Progenitor cell of endocrine pancreas (in vitro differentiated cells): ENCODE measurements around the gene TMEM150B. TPM values are rescaled to one million over a fixed set of nuclear protein-coding genes. Genes with fewer than 3 reads are reported as not detected.

ENCODE experiments used
- DNase-seq: peaks from one replicate; pipeline ENCODE4 v3.0.0; 2021; ENCODE audit warnings: low spot score; ENCODE audit not compliant: unreplicated experiment
- H3K27ac Mint-ChIP-seq: 2 replicates; pipeline ENCODE4 v1.8.0; 2021; ENCODE audit warnings: mild to moderate bottlenecking, moderate library complexity, mixed read lengths
- H3K27me3 Mint-ChIP-seq: 2 replicates; pipeline ENCODE4 v1.8.0; 2021; ENCODE audit warnings: mixed read lengths
- H3K36me3 Mint-ChIP-seq: 2 replicates; pipeline ENCODE4 v1.8.0; 2022; ENCODE audit warnings: mixed read lengths; ENCODE audit not compliant: insufficient read depth
- H3K4me1 Mint-ChIP-seq: 2 replicates; pipeline ENCODE4 v1.8.0; 2021; ENCODE audit warnings: low read depth, mixed read lengths
- H3K4me3 Mint-ChIP-seq: 2 replicates; pipeline ENCODE4 v1.8.0; 2021; ENCODE audit warnings: low read depth, mild to moderate bottlenecking, moderate library complexity, mixed read lengths
- H3K9me3 Mint-ChIP-seq: 2 replicates; pipeline ENCODE4 v1.8.0; 2021; ENCODE audit warnings: low read depth, mixed read lengths
- CTCF ChIP-seq: fragments of 200-600 bp; sonication (generic); IDR thresholded peaks from one replicate; pipeline ENCODE4 v1.5.0; 2021; ENCODE audit warnings: antibody characterized with exemption, mild to moderate bottlenecking; ENCODE audit not compliant: unreplicated experiment
- total RNA-seq: library from RNA; stranded (reverse); gene quantifications from 2 replicates; pipeline ENCODE4 v1.2.1, GENCODE V29; 2021

The TMEM150B gene
- total RNA-seq, 1 donor from 2014 or later, result not detected

- Mint-ChIP-seq H3K27ac (no peak overlapping the region), H3K9me3 (no peaks in the 10 kb centered on the region), H3K27me3 (peaks cover 40% of the 10 kb centered on the region), H3K4me3 (no peak overlapping the region), H3K36me3 (peaks cover 1% of the 10 kb centered on the region), H3K4me1 (peaks cover 3% of the 10 kb centered on the region)
- no peak for TF ChIP-seq CTCF
- no peak for DNase-seq
These were observed 40.8 kb upstream of the TMEM150B start for GRCh38 chr19:55365964-55366363.

- no peaks in the 10 kb centered on the region for H3K4me1 Mint-ChIP-seq
- peaks cover 34% of the 10 kb centered on the region for H3K27me3 Mint-ChIP-seq
- no peak overlapping the region for H3K27ac Mint-ChIP-seq
- H3K9me3 Mint-ChIP-seq, result no peaks in the 10 kb centered on the region
- TF ChIP-seq CTCF, result no peak
- no peak for DNase-seq
- no peak overlapping the region for H3K4me3 Mint-ChIP-seq
- H3K36me3 Mint-ChIP-seq, result no peaks in the 10 kb centered on the region
These were observed 40.1 kb upstream of the TMEM150B start for GRCh38 chr19:55365245-55365644.

- peaks cover 34% of the 10 kb centered on the region for H3K27me3 Mint-ChIP-seq
- H3K4me3 Mint-ChIP-seq, result no peak within 1 kb of the TSS
- H3K4me1 Mint-ChIP-seq, result no peaks in the 10 kb centered on the region
- no peak for DNase-seq
- H3K36me3 Mint-ChIP-seq, result no peaks in the 10 kb centered on the region
- H3K9me3 Mint-ChIP-seq, result no peaks in the 10 kb centered on the region
- no peak within 1 kb of the TSS for H3K27ac Mint-ChIP-seq
- TF ChIP-seq CTCF, result no peak
These were observed 38.0 kb upstream of the TMEM150B start, which contains the start of gene GARIN5B for GRCh38 chr19:55362990-55363716. TSS of gene GARIN5B (minus strand) at chr19:55363260. CDS start at chr19:55363066, 194 bp downstream.

GRCh38 chr19:55362174-55362989 lies 37.2 kb upstream of the TMEM150B start:
- Mint-ChIP-seq H3K4me3 (no peak overlapping the region), H3K9me3 (no peaks in the 10 kb centered on the region), H3K27ac (no peak overlapping the region), H3K27me3 (peaks cover 36% of the 10 kb centered on the region), H3K36me3 (no peaks in the 10 kb centered on the region), H3K4me1 (no peaks in the 10 kb centered on the region)
- TF ChIP-seq CTCF, result no peak
- no peak for DNase-seq

GRCh38 chr19:55360902-55361301 lies 35.8 kb upstream of the TMEM150B start:
- Mint-ChIP-seq H3K27ac (no peak overlapping the region), H3K9me3 (no peaks in the 10 kb centered on the region), H3K27me3 (peaks cover 43% of the 10 kb centered on the region), H3K36me3 (no peaks in the 10 kb centered on the region), H3K4me1 (no peaks in the 10 kb centered on the region), H3K4me3 (no peak overlapping the region)
- no peak for TF ChIP-seq CTCF
- DNase-seq, result no peak
